Colonic mucosa (tissue), 4 donors: ENCODE results near the gene RAD54L. TPM values are rescaled to one million over a fixed set of nuclear protein-coding genes. Genes with fewer than 3 reads are reported as not detected.

Experiments used
- DNase-seq: peaks from one replicate; pipeline ENCODE4 v3.0.0-alpha.2; 2020
- H3K27ac ChIP-seq: fragments of 200-600 bp; one replicate; pipeline ENCODE4 v1.8.0; 2021
- H3K27me3 ChIP-seq: fragments of 200-600 bp; one replicate; pipeline ENCODE4 v1.8.0; 2021
- H3K36me3 ChIP-seq: fragments of 200-600 bp; one replicate; pipeline ENCODE4 v1.8.0; 2021
- H3K4me1 ChIP-seq: fragments of 200-600 bp; one replicate; pipeline ENCODE4 v1.8.0; 2021; ENCODE audit warnings: mild to moderate bottlenecking
- H3K4me3 ChIP-seq: fragments of 200-600 bp; one replicate; pipeline ENCODE4 v1.8.0; 2021
- H3K9ac ChIP-seq, 2 donors: one replicate each; pipeline ENCODE4 v1.7.0; 2013; ENCODE audit warnings: control low read depth in 2 of 2, low read depth in 2 of 2, low read length in 2 of 2
- H3K9me3 ChIP-seq: fragments of 200-600 bp; one replicate; pipeline ENCODE4 v1.8.0; 2021
- CTCF ChIP-seq: fragments of 200-600 bp; IDR thresholded peaks from one replicate; pipeline ENCODE4 v1.8.0; 2022; ENCODE audit warnings: antibody characterized with exemption, mild to moderate bottlenecking
- intact Hi-C: fragments of 100-400 bp; cut with DNase I; formaldehyde crosslinking; loops from one replicate; pipeline ENCODE4 v1.14.1; 2022
- total RNA-seq, 2 donors: library from RNA; stranded (reverse); fragmentation: NEBNext Ultra II Directional in 1 of 2; extraction: Animal tissue kit (Norgen Biotek cat#: 25700) in 1 of 2; gene quantifications; one replicate each; pipeline ENCODE4 v1.2.1, GENCODE V29; 2021
- donor health status: healthy.
- donor health status: DM: no; HTN: no; CAD: no.
- donor health status: DM: no; HTN: no; CAD: no.

RAD54L gene
- total RNA-seq, 2 donors from 2014 or later, result 5.9 to 27.5 TPM

GRCh38 chr1:46205141-46205540 lies 42.4 kb upstream of the RAD54L start:
- Histone ChIP-seq H3K4me1 (no peaks in the 10 kb centered on the region), H3K27me3 (no peaks in the 10 kb centered on the region), H3K9me3 (no peaks in the 10 kb centered on the region), H3K36me3 (no peaks in the 10 kb centered on the region), H3K4me3 (no peak overlapping the region), H3K27ac (no peak overlapping the region), H3K9ac (no peak overlapping the region)
- intact Hi-C loops, result no loop called here
- no peak for DNase-seq
- no peak for TF ChIP-seq CTCF

DNA sequence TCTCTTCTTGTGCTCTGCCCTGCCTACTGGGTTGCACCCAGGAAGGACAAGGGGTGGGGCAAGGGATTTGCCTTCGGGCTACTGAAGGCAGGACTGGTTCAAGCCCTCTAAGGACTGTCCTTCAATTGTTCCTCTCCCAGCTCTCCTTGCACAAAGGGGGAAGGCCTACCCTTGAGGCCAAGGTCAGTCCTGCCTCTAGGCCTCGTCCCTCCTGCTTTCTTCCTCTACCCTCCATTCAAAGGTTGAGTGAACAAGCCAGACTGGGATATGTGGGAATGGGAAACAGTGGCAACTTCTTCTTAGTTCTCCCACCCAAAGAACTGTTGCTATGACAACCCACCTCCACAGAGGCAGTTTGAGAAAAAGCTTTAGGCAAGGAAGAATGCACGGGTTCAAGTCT lies 41.8 kb upstream of the RAD54L start:
- no peak overlapping the region for H3K4me3 ChIP-seq
- TF ChIP-seq CTCF, result no peak
- DNase-seq, result no peak
- H3K9me3 ChIP-seq, result no peaks in the 10 kb centered on the region
- no peak overlapping the region for H3K9ac ChIP-seq
- H3K4me1 ChIP-seq, result no peaks in the 10 kb centered on the region
- H3K27me3 ChIP-seq, result no peaks in the 10 kb centered on the region
- intact Hi-C loops, result no loop called here
- no peak overlapping the region for H3K27ac ChIP-seq
- H3K36me3 ChIP-seq, result no peaks in the 10 kb centered on the region

GRCh38 chr1:46206399-46206798 lies 41.2 kb upstream of the RAD54L start:
- no peak overlapping the region for H3K9ac ChIP-seq
- intact Hi-C loops, result no loop called here
- no peak for DNase-seq
- no peaks in the 10 kb centered on the region for H3K9me3 ChIP-seq
- H3K4me1 ChIP-seq, result no peaks in the 10 kb centered on the region
- no peaks in the 10 kb centered on the region for H3K27me3 ChIP-seq
- H3K4me3 ChIP-seq, result no peak overlapping the region
- no peaks in the 10 kb centered on the region for H3K36me3 ChIP-seq
- H3K27ac ChIP-seq, result no peak overlapping the region
- TF ChIP-seq CTCF, result no peak

DNA sequence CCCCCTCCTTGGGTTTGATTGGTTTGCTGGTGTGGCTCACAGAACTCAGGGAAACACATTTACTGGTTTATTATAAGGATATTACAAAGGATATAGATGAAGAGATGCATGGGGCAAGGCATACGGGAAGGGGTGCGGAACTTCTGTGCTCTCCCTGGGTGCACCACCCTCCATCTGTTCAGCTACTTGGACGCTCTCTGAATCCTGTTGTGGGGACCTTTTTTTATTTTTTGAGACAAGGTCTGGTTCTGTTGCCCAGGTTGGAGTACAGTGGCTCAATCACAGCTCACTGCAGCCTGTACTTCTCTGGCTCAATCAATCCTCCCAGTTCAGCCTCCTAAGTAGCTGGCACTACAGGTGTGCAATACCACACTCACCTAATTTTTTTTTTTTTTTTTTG lies 37.0 kb upstream of the RAD54L start:
- H3K4me1 ChIP-seq, result no peaks in the 10 kb centered on the region
- no peak overlapping the region for H3K9ac ChIP-seq
- no peaks in the 10 kb centered on the region for H3K36me3 ChIP-seq
- H3K27ac ChIP-seq, result no peak overlapping the region
- H3K4me3 ChIP-seq, result no peak overlapping the region
- H3K9me3 ChIP-seq, result no peaks in the 10 kb centered on the region
- intact Hi-C loops, result no loop called here
- no peak for DNase-seq
- no peaks in the 10 kb centered on the region for H3K27me3 ChIP-seq
- no peak for TF ChIP-seq CTCF

DNA sequence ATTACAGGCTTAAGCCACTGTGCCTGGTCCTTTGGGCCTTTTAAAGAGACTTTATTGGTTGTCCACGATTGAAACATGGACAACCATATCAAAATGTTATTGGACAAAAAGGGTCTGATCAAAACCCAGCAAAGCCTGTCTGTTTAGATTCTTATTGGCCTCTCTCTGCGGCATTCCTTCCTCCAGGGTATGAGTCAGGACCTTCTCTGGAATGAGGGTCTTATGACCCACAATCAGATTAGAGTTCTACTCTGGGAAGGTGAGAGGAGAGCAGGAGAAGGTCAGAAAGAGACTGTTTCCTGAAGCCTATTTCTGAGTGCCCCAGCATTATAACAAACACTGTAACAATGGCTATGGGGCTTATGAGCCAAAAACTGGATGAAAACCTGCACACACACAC lies 36.5 kb upstream of the RAD54L start:
- intact Hi-C loops, result no loop called here
- no peak for TF ChIP-seq CTCF
- H3K4me1 ChIP-seq, result no peaks in the 10 kb centered on the region
- no peak overlapping the region for H3K4me3 ChIP-seq
- H3K9me3 ChIP-seq, result no peaks in the 10 kb centered on the region
- H3K9ac ChIP-seq, result no peak overlapping the region
- H3K27ac ChIP-seq, result no peak overlapping the region
- DNase-seq, result no peak
- no peaks in the 10 kb centered on the region for H3K36me3 ChIP-seq
- H3K27me3 ChIP-seq, result no peaks in the 10 kb centered on the region

DNA sequence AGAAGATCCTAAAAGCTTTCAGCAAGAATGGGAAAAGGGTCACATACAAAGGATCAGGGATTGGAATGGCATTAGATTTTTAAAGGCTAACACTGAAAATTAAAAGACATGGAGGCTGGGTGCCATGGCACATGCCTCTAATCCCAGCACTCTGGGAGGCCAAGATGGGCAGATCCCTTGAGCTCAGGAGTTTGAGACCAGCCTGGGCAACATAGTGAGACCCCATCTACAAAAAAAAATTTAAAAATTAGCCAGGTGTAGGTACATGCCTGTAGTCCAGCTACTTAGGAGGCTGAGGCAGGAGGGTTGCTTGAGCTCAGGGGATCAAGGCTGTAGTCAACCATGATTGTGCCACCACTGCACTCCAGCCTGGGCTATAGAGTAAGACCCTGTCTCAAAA lies 32.1 kb upstream of the RAD54L start:
- intact Hi-C loops, result no loop called here
- no peak for TF ChIP-seq CTCF

More for the DNA sequence above, 32.1 kb upstream of the RAD54L start:
- no peaks in the 10 kb centered on the region for H3K4me1 ChIP-seq
- no peaks in the 10 kb centered on the region for H3K27me3 ChIP-seq
- H3K9ac ChIP-seq, result no peak overlapping the region
- DNase-seq, result no peak
- H3K27ac ChIP-seq, result no peak overlapping the region
- H3K36me3 ChIP-seq, result no peaks in the 10 kb centered on the region
- no peak overlapping the region for H3K4me3 ChIP-seq
- H3K9me3 ChIP-seq, result no peaks in the 10 kb centered on the region
